Medulla oblongata (tissue), 1 donor: Measurements from ENCODE around the gene CRIP1.

Experiments
- DNase-seq: peaks from one replicate; pipeline ENCODE4 v3.0.0-alpha.2; 2015; ENCODE audit errors: extremely low spot score

CRIP1 gene, protein sequence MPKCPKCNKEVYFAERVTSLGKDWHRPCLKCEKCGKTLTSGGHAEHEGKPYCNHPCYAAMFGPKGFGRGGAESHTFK

DNA sequence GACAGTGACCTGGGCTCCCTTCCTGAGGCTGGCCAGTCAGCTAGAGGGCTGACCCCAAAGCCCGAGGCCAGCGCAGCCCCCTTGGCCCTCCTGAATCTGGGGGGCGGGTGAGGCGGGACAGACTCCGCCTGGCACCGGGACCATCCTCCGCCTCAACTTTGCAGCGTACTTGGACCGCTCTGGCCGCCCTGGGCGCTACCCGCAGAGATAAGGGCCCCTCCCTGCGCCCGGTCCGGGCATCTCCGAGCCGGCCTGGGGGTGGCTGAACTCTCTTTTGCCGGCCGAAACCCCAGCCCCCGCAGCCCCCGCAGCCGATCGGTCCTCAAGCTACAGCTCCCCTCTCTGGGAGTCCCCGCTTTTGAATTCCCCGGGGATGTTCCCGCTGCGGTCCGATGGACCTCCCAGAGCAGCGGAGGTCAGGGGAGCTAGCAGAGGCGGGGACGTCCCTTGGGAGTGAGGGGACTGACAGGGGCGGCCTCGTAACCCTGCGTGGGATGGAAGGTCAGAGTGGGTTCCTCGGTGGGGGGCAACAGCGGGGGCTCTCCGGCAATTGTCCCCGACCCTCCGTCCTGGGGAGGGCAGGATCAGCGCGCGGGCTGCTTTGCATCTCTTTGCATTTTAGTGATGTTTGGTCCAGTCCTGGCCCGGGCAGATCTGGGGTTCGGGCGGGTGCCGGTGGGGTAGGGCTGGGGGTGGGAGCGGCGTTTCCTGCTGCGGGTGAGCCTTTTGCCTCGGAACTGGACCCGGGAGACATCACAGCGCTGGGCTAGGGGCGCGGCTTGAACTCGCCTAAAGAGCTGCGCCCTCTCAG, at the start of gene CRIP1:
Gene CRIP1, plus strand, starts transcription at position 724 of the 811 bp plus-strand sequence. CDS start 374 bp downstream, outside the sequence.
- DNase-seq = no peak

DNA sequence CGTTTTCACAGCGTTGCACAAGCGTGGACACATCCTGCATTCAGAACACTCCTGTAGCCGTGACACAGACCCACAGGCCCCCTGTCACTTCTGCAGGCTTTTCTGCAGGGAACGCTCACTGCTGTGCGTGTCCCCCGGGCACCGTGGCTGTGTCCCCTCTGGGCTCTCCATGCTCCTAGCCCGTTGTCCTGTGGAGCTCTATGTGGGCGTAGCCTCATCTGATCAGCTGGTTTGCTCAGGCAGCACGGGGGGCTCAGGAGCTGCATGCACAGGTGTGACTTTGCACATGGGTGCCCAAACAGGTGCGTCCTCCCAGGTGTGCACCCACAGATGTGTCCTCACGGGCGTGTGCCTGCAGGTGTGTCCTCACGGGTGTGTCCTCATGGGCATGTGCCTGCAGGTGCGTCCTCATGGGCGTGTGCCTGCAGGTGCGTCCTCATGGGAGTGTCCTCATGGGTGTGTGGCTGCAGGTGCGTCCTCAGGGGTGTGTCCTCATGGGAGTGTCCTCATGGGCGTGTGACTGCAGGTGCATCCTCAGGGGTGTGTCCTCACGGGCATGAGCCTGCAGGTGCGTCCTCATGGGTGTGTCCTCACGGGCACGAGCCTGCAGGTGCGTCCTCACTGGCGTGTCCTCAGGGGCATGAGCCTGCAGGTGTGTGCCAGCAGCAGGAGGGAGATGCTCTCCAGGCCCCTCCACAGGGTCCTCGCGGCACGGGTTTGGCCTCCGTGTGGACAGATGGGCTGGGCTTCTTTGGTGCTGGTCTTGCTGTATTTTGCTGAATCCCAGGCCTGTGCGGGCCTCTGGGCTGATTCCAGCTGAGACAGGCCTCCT, 49.6 kb upstream of the CRIP1 start:
- no peak for DNase-seq

DNA sequence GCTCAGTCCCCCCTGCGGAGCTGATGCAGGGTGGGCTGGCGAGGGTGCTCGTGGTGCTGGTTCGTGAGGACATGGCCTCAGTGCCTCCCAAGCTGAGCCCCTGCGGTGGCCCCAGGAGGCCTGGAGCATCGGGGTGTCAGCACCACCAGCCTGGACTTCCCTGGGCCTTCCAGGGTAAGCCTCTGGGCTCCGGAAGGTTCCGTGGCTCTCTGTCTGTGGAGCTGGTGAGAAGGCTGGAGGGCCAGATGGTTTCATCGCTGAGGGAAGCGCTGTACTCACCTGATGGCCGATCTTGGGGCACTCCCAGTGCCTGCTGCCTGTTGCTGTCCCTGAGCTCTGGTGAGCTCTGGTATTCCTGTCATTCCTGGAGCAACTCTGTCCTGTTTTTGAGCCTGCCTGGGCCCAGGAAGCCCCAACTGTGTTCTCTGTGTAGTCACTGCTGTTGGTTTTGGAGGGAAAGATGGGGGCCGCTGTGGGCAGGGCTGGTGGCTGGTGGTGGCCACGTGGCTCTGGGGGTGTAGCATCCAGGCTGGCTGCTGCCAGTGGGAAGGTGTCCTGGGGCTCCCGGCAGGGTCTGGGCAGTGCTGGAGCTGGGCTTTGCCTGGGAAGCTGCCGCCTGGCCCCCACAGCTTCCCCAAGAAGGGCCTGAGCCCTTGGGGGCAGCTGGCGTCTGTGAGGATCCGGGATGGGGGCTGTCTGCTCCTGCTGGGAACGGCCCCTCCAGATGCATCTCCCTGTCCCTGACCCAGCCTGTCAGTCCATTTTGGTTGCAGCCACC, 48.8 kb upstream of the CRIP1 start:
- no peak for DNase-seq

DNA sequence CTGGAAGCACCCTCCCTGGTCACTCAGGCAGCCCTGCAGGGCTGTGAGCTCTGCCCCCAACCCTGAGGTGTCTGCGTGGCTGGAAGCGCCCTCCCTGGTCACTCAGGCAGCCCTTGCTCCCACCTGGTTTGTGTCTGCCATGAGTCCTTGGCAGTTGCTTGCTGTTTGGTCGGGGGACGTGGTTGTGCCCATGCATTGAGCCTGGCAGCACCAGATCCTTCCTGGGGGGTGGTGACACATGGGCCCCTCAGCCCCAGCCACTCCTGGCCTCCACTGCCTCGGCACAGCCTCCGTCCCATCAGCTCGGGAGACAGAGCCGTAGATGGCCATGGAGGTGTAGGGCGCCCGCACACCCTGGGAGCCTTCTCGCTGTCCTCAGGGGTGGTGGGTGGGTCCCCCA, 47.5 kb upstream of the CRIP1 start:
- no peak for DNase-seq

DNA sequence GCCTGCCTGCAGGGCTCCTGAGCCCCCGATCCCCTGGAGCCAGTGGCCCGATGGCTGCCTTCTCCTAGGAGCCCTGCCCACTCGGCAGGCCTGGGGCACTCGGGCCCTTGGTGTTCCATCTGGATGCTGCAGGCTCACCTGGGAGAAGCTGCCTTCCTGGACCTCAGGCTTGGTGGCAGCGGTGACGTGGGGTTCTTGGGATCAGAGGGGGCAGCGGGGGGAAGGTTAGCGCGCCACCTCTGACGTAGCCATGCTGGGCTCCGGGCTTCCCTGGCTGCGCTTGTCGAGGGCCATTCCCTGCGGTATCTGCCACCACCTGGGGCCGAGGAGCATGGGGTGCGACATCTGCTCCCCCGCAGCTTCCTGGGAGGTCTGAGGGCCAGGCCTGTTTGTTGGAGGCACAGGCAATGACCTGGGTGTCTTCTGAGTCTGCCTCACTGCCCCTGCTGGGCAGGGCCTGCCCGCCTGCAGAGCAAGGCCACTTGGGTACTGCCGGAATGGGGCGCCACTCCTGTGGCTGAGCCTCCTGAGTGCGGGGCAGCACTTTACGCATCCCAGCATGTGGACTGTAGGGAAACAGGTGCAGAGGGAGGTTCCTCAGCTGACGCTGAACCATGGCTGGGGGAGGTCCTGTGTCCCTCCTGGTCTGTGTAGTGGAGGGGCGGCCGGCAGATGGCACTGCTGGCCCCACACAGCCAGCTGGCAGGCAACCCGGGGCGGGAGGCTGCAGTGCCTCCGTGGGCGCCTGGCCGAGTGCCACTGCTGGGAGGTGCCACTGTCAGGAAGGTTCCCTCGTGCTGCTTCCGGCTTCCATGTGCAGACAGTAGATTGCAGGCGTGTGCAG, 46.8 kb upstream of the CRIP1 start:
- DNase-seq = no peak

DNA sequence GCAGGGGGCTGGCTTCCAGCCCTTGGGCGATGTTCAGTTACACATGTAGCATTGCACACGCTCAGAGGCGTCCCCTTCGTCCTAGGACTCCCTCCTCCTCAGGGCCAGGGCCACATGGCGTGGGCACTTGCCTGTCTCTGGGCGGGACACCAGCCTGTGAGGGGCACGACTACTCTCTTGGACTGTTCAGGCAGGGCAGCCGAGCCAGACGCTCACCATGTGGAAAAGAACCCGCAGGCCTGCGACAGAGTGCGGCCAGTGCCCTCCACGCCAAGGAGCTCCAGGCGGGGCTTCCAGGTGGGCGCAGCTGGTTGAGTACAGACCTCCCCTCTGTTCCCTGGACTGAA, 46.2 kb upstream of the CRIP1 start:
- DNase-seq = no peak

DNA sequence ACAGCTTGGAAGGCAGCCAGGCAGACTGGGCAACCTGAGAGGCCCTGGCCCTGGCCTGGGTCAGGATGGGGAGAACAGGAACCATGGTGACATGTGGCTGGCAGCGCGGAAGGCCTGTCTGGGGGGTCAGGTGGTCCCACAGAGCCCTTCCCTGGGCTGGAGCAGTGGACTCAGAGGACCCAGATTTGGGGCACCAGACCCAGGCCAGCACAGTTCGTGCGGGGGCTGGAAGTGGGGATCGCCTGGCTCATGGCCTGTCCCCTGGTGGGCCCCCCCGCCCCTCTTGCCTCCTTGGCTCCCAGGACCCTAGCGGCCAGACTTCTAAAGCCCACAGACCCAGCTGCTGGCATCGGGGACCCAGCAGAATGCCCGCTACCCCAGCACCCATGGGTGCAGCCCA, 45.7 kb upstream of the CRIP1 start:
- DNase-seq = no peak

DNA sequence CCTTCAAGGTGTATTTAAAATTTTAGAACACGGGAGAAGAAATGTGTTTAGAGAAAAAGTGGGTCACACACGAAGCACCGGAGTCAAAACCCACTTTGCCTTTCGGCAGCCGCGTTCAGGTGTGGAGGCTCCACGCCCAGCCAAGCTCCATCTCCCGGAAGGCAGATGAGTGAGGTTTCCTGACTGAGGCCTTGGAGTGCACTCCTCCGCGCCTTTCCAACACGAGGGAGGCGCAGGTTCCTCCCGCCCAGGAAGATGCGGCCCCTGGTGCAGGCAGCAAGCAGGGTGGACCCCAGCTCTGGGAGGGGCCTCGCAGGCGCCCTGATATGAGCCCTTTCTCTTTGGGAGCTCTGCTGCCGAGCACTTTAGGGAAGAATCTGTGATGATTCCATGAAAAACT, 44.6 kb upstream of the CRIP1 start:
- DNase-seq = no peak

DNA sequence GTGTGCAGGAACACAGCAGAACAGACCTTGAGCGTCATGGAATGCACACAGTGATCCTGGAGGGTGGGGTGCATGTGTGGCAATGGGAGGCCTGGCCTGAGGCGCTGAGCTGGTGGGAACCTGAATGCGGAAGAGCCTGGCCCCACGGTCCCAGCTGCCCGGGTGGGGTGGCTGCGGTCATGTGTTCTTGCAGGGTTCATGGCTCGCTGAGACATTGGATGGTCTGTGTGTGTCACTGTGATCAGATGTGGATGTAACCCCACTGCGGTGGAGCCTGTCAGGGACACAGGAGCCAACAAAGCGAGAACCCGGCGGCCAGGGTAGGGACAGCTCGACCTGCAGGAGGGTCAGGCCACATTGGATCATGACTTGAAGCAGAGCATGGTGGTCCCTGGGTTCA, 43.9 kb upstream of the CRIP1 start:
- DNase-seq = no peak

DNA sequence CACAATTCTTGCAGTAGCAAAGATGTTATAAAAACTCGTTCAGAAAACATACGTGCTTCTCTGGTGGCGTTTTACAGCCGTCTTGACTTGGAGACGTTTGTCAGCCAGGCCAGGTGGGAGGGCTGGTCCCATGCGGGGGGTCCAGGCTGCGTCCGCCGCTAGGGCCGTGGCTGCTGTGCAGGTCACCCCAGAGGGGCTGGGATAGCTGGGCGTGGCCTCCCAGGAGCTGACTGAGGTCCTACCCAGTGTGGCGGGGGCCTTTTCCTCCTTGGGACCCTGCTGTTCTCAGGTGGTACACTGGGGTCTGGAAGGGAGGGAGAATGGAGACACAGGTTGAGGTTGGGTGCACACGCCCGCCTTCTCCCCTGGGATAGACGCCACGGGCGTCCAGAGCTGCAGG, 41.8 kb upstream of the CRIP1 start:
- no peak for DNase-seq

DNA sequence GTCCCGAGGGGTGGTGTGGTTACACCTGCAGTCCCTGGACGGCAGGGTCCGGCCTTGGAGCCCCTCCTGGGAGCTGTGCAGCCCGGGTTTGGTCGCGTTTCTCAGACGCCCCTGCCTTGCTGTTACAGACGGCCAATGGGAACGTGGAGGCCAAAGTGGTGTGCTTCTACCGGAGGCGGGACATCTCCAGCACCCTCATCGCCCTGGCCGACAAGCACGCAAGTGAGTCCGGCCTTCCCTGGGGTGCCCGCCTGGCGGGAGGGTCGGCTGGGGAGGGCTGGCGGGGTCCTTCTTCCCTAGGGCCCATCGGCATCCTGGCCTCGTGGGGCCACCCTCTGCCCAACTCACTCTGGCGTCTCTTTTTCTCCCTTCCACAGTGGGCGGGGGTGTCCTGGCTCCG, 41.4 kb upstream of the CRIP1 start:
- DNase-seq = no peak

DNA sequence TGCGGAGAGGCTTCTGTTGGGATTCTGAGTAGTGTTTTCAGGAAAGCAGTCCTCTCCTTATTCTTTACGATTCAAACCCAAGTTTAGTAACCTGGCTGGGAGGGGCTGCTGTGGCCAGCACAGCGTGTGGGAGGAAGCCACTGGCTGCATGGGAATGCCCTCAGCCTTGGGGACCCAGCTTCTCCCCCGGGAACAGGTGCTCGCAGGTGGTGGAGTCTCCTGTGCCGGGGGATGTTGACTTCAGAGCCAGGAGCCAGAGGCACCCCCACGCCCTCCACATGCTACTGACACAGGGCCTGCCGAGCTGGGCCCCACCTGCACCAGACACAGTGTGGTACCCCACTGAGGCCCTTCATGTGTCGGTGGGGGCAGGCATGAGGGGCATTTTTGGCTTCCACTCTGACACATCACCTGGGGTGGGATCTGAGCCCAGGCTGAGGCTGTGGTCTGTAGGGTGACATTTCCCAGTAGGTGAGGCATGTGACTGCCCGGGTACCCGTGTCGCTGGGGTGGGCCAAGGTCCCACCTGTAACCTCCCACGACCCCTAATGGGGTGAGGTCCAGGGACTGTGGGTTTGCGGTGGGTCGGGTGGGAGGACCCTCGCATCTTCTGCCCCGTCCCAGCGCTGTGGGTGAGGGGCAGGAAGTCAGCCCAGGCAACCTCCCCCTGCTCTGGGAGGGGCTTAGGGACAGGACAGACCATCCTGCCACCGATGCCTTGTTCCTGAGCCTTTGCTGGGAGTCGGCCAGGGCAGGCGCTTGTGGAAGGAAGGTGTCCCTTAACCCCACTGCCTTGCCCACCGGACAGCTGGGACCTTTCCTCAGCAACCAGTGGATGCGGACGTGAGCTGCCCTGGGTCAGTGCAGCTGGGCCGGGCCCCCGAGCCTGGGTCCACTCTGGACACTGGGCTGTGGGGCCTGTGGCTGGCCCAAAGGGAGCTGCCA, 40.5 kb upstream of the CRIP1 start:
- DNase-seq = no peak

DNA sequence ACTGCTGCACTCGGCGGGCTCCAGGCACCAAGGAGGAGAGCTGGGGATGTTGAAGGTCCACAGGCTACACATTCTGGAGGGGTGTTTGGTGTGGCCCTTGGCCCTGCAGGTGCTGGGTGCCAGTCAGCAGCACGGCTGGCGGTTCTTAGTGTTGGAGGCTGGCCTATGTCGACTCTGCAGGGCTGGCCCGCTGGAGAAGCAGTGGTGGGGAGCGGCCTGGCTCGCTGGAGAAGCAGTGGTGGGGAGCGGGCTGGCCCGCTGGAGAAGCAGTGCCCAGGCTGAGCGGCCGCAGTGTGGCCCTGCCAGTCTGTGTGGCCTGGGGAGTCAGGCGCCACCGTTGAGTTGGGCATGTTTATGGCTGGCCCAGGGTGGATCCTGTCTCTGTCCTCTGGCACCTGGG, 39.7 kb upstream of the CRIP1 start:
- DNase-seq = no peak

DNA sequence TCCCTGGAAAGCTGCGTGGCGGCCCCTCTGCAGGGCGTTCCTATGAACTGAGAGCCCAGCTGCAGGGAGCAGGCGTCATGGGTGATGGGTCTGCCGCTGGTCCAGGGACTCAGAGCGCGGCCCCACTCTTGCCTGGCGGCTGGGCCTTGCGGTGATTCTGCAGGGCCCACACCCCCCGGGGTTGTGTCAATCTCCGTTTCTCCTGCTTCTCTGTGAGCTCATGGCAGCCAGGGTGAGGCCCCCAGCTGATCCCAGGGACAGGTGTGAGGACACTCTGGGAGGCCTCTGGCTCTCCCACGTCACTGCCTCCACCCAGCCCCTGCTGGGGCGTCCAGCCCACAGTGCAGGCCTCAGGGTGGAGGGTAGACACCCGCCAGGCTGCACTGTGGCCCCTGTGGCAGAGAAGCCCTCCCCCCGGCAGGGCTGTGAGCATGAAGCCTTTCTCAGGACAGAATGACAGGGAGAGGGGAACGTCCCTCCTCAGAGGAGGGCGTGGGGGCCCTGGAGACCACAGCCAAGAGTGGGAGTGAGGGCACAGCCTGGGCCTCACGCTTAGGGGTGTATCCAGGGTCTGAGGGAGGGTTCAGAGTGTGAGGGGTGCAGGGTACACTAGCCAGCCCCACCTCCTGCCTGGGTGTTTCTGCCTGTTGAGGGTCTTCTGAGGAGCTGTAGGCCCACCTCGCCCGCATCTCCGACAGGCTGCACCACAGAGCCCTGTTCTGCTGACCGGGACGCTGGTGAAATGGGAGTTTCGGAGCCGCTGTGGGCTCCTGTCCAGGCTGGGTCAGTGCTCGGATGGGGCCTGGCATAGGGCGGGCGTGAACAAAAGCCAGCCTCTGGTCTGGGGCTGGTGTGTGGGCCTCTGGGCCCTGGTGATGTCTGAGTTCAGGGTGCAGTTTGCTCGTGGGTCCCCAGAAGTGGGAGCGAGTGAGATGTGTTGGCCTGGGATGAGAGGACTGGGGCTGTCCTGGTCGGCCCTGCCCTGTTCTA, 38.7 kb upstream of the CRIP1 start:
- no peak for DNase-seq

DNA sequence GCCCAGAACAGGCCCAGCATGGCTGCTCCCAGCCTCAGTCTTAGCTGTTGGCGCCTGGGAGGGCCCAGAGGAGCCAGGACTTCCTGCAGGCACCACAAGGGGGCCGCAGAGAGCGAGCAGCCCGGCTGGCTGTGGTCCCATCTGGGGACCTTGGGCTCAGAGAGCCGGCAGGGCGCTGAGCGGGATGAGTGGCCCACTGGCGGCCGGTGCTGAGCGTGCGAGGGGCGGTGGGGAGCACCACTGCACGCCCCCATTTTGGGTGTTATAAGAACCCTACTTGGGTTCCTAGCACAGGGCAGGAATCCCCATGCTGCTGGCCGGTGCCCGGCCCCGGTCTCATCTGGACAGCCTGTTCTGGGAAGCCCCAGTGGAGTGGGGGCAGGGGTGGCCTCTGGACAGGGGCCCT, 38.0 kb upstream of the CRIP1 start:
- peak; percentile 80 for DNase-seq

DNA sequence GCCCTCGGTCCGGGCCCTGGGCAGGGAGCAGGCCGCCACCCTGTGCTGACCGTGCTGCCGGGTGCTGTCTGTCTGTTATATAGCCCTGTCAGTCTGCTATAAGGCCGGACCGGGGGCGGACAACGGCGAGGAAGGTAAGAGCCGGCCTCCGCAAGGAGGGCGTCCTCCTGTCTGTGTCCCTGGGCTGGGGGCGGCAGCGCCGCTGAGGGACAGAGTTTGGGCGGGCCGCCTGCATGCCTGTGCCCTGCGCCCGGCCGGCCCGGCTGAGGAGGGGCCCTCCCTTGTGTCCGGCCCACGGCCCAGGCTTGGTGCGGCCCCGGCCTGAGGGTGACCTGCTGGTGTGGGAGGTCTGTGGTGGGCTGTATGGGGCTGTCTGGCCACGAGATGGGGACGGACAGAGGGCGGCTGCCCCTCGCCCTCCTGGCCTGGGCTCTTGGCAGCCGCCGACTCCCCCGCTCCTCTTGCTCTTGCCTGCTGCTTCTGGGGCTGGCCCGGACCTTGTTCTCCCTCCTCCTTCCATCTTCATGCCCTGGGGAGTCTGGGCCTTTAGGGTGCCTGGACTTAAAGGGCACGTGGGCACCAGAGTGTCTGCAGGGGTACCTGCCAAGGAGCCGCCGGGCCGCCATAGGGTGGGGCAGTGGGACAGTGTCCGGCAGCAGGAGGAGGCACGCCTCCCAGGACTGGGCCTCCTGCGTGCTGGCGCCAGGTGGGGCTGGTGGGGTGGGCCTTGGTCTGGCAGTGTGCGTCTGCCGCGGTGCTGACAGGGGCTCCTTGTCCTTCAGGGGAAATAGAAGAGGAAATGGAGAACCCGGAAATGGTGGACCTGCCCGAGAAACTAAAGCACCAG, 37.2 kb upstream of the CRIP1 start:
- DNase-seq = no peak

DNA sequence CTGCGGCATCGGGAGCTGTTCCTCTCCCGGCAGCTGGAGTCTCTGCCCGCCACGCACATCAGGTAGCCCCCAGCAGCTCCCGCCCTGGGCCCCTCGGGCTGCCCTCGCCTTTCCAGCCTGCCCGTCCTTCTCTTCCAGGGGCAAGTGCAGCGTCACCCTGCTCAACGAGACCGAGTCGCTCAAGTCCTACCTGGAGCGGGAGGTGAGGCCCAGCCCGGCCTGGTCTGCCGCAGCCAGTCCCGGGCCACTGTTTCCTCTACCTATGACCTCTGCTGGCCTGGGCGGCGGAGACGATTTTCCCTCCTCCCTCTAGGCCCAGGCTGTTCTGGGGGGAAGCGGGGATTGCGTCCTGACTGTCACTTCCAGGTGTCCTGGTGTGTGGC, 36.6 kb upstream of the CRIP1 start:
- no peak for DNase-seq
